Cardiac atrium fibroblast (primary cell): ENCODE data around the gene AVPR2. TPM values are rescaled to one million over a fixed set of nuclear protein-coding genes. Genes with fewer than 3 reads are reported as not detected.

Experiments
- total RNA-seq: library from RNA; depleted of rRNA; stranded (reverse); fragments of >200 nt; gene quantifications from 2 replicates; pipeline ENCODE4 v1.2.3, GENCODE V29; 2015

The AVPR2 gene
- not detected in 2 replicates for total RNA-seq

DNA sequence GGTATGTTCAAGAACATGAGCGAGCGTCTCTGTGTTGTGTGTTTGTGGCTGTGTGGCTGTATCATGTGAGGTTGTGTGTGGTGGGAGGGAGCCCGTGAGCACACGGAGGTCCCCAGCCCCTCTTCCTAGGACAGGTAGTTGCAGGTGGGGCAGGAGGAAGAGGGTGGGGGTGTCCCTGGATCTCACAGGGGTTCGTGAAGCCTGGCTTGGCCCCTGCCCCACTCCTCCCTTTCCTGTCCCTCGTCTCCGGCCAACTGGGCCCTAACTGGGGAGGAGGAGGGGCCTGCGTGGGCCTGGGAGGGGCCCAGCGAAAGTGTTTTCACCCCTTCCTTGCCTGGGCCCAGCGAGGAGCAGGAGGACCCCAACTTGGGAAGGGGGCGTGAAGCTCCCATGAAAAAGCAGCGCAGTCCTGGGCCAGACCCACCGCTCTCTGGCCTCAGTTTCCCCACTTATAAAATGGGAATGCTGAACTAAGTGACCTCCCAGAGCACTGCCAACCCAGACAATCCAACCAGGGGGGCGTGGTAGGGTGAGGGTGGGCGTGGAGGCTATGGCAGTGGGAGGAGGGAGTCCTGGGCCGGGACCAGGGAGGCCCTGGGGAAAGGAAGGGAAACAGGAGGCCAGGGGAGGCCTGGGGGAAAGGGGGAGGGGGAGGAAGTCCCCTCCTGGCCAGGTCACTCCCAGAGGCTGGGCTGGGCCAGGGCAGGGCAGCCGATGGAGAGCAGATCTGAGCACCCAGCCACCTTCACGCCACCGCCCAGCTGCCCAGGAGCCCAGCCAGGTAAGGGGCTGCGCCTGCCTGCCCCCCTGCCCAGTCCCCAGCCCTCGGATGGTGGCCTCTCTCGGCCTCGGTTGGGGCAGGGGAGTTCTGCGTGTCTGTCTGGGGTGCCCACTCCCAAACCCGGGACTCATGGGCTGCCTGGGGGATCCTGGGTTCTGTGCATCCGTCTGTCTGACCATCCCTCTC lies at the start of gene AVPR2:
AVPR2 (plus strand) TSS at position 683 of the 967 bp plus-strand sequence. CDS start 473 bp downstream, outside the sequence.

GRCh38 chrX:153885968-153886903 lies 18.2 kb upstream of the AVPR2 start, which contains the start of gene L1CAM:
L1CAM (minus strand) TSS chrX:153886173; CDS start chrX:153875836, 10,337 bp downstream.

GRCh38 chrX:153925739-153926551 lies 21.5 kb downstream of the AVPR2 start, which contains the start of gene ARHGAP4:
ARHGAP4 (minus strand) TSS chrX:153926264; CDS start chrX:153926202, 62 bp downstream.

DNA sequence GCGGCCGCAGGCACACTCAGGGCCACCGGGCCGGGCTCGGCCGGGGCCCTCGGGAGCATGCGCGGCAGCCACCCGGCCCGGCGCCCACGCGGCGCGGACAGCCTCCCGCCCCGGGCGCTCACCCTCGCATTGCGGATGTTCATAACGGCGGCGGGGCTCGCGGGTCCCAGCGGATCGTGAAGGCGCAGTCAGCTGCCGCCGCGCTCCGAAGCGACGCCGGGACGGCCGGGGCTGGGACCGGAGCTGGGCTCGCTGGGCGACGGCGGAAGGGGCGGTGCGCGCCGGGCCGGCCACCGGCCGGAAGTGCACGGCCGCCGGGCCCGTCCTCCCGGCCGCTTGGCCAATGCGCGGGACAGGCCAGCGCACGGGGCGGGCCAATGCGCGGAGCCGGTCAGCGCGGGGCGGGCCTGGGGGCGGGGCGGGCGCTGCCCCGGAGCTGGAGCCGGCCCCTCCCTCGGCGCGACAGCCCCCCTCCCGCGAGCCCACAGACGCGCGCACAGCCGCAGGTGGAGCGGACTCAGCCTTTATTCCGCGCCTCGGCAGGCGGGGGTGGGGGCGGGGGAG lies 30.4 kb downstream of the AVPR2 start, which contains the start of gene NAA10:
NAA10 (minus strand) TSS at position 276 of the 564 bp plus-strand sequence; CDS start at position 143, 133 bp downstream.

GRCh38 chrX:153944140-153944799 lies 39.8 kb downstream of the AVPR2 start, which contains the start of gene RENBP:
RENBP (minus strand) TSS chrX:153944643; CDS start chrX:153944610, 33 bp downstream.

Other genes with a start within 250 kb of the AVPR2 start
- 0.49 and 0.90 TPM in 2 replicates for gene PNCK, start 230.9 kb upstream of the AVPR2 start, total RNA-seq
- 48.6 and 52.0 TPM in 2 replicates for gene SLC6A8, start 216.7 kb upstream of the AVPR2 start, total RNA-seq
- 170 and 172 TPM in 2 replicates for gene BCAP31, start 180.3 kb upstream of the AVPR2 start, total RNA-seq
- 17.5 and 24.9 TPM in 2 replicates for gene ABCD1, start 179.8 kb upstream of the AVPR2 start, total RNA-seq
- gene PLXNB3, start 140.4 kb upstream of the AVPR2 start, total RNA-seq: 1.3 and 6.0 TPM in 2 replicates
- 0.72 TPM in 1 of 2 replicates, not detected in the other for gene SRPK3, start 123.6 kb upstream of the AVPR2 start, total RNA-seq
- gene IDH3G, start 110.3 kb upstream of the AVPR2 start, total RNA-seq: 74.0 and 81.8 TPM in 2 replicates
- 347 and 394 TPM in 2 replicates for gene SSR4, start 110.0 kb upstream of the AVPR2 start, total RNA-seq
- 1.1 and 5.5 TPM in 2 replicates for gene PDZD4, start 74.1 kb upstream of the AVPR2 start, total RNA-seq
- 2.9 and 8.6 TPM in 2 replicates for gene L1CAM, start 18.5 kb upstream of the AVPR2 start, total RNA-seq
- 1.4 TPM in 1 of 2 replicates, not detected in the other for gene ARHGAP4, start 21.6 kb downstream of the AVPR2 start, total RNA-seq
- gene NAA10, start 30.4 kb downstream of the AVPR2 start, total RNA-seq: 127 and 163 TPM in 2 replicates
- gene RENBP, start 40.0 kb downstream of the AVPR2 start, total RNA-seq: 0.54 and 2.3 TPM in 2 replicates
- gene HCFC1, start 67.1 kb downstream of the AVPR2 start, total RNA-seq: 22.6 and 39.9 TPM in 2 replicates
- 5.2 and 7.8 TPM in 2 replicates for gene TMEM187, start 68.1 kb downstream of the AVPR2 start, total RNA-seq
- gene IRAK1, start 115.2 kb downstream of the AVPR2 start, total RNA-seq: 95.0 and 131 TPM in 2 replicates
- 18.2 and 25.6 TPM in 2 replicates for gene MECP2, start 193.0 kb downstream of the AVPR2 start, total RNA-seq
- not detected in 2 replicates for gene OPN1LW, start 239.6 kb downstream of the AVPR2 start, total RNA-seq